GM12873 (cell line): Measurements from ENCODE around the gene TM4SF1.
A peak's percentile ranks its signal among the peaks of the same experiment; 100 is the strongest.

Source experiments
- TF ChIP-seq, protein P1 (sequence below): IDR thresholded peaks from 2 replicates; pipeline ENCODE4 v1.5.1; 2012; ENCODE audit warnings: low read depth, mild to moderate bottlenecking, moderate library complexity, low read length, control low read depth; ENCODE audit not compliant: insufficient read depth; ENCODE audit errors: missing control alignments

Gene TM4SF1

DNA sequence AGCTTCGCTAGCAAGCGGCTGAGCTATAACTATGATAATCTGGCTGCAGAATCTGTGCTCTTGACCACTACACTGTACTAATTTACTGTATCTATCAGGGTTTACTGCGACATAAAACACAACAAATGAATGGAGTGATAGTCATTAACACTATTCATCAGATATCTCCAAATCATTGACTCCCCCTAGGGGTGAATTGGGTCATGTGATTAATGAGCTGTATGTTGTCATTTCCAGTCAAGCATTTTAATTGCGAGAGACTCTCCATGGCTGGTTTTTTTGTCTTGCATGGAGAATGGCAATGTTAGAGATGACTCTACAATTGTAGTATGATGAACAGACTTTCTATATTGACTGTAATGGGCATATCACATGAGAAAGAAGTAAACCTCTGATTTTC lies 33.5 kb downstream of the TM4SF1 start:
- TF ChIP-seq, protein P1, sequence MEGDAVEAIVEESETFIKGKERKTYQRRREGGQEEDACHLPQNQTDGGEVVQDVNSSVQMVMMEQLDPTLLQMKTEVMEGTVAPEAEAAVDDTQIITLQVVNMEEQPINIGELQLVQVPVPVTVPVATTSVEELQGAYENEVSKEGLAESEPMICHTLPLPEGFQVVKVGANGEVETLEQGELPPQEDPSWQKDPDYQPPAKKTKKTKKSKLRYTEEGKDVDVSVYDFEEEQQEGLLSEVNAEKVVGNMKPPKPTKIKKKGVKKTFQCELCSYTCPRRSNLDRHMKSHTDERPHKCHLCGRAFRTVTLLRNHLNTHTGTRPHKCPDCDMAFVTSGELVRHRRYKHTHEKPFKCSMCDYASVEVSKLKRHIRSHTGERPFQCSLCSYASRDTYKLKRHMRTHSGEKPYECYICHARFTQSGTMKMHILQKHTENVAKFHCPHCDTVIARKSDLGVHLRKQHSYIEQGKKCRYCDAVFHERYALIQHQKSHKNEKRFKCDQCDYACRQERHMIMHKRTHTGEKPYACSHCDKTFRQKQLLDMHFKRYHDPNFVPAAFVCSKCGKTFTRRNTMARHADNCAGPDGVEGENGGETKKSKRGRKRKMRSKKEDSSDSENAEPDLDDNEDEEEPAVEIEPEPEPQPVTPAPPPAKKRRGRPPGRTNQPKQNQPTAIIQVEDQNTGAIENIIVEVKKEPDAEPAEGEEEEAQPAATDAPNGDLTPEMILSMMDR = peak; percentile 27

DNA sequence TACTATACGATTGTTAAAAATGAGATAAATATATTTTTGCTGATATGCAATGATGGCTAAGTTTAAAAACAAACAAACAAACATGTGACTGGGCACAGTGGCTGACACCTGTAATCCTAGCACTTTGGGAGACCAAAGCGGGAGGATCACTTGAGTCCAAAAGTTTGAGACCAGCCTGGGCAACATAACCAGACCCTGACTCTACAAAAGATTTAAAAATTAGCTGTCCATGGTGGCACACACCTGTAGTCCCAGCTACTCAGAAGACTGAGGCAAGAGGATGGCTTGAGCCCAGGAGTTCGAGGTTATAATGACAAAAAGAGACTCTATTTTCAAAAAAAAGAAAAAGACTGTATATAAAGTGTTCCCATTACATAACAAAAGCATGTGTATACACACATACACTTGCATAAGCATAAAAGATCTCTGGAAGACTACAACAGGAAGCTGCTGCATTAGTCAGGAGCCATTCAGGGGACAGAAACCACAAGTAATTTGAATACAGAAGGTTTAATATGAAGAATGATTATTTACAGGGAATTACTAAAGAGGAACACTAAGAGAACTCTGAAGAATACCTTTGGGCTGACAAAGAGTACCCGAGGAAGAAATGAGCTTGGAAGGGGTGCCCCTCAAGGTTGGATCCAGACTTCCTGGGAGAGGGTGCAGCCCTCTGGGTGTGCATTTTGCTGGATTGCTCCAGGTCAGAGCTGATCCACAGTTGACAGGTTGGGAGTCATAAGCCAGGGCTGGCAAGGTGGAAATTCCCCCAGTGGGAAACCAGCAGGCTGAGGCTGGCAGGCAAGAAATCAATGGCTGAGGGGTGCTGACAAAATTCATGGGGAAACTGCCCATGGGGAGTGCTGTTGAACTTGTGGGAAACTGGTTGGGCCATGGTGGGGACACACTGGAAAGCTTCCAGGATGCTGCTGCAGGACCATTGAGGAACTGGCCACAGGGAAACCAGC lies 34.8 kb downstream of the TM4SF1 start:
- TF ChIP-seq, protein P1 = no peak

DNA sequence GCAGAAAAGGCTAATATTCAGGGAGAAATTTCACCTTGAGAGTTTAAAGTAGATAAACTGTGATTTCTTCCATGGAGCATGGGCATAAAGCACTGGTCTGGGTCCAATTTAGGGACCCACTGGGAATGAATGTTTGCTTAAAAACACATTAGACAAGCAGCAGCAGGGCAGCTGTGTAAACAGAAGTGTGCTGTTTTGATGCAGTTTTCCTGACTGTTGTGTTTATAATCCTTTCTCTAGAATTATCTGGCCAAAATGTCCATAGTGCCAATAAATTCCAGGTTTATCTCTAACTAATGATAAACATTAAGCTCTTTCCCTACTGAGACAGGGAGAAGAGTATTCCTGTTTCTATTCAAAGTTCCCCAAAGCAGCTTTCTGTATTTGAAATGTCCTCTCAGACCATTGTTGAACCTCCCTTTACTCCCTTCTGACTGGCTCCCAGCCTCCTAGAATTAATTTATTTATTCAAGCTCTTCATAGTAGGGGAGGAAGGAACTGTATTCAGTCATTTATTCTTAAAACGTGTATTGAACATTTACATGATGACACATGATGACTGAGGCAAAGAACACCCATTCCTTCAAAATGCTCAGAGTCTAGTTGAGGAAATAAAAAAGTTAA lies 37.0 kb downstream of the TM4SF1 start:
- TF ChIP-seq, protein P1 = no peak

DNA sequence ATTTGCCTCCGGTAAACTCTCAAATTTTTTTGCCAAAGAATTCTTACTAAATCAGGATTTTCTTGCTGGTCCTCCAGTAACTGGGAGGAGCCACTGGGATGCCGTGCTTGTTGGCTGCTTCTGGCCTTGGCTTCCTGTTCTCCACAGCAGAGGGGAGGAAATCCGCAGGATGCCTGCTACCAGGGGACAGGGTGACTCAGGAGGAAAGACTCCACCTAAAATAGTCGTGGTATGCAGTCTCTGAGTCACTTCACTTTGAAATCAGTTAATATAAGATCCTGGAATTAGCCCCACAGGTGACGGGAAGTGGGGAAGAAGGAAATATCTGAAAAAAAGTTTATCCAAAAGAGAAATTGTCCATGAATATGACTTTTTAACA lies 37.5 kb downstream of the TM4SF1 start:
- TF ChIP-seq, protein P1 = no peak

DNA sequence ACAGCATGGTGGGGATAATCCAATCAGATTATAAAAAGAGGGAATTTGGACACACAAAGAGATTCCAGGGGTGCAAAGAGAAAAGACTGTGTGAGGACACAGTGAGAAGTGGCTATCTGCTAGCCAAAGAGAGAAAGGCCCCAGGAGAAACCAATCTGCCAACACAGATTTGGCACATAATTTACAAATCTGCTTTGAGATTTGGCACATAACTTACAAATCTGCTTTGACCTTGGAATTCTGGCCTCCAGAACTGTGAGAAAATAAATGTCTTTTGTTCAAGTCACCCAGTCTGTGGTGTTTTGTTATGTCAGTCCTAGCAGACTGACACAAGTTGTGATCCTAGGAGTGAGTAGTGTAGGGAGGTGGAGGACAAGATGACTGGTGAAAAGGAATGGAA lies 40.5 kb downstream of the TM4SF1 start:
- TF ChIP-seq, protein P1 = no peak

DNA sequence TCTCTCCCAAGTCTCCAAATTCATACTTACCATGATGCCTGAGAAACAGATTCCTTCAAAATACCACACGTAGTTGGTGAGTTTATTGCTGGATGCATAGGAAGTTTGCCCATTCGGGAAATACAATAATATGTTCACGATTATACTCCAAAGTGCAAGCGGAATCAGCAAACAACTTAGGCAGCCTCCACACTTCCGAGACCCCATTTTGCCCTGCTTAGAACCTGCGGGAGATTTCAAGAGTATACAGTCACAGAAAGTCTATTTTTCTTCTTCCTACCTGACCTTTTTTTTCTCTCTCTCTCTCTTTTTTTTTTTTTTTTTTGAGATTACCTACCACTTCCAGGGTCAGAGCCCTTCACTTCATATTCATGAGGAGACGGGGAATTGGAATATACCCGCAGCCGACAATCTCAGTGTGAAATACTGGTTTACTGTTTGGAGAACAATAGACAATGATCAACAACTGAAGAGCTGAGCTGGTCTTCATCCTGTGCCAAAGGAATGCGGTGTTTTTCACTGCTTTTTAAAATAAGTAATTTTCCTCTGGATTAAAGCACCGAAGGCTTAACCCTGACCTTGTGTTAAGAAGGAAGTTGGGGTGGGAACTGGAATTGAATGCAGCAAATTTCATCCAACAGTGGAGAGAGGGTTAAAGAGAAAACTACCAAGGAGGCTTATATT lies 44.1 kb downstream of the TM4SF1 start, which contains the start of gene TM4SF18:
Gene TM4SF18, minus strand, starts transcription at position 461 of the 684 bp plus-strand sequence. Its CDS starts 254 bp downstream, at position 207.
- TF ChIP-seq, protein P1 = no peak

DNA sequence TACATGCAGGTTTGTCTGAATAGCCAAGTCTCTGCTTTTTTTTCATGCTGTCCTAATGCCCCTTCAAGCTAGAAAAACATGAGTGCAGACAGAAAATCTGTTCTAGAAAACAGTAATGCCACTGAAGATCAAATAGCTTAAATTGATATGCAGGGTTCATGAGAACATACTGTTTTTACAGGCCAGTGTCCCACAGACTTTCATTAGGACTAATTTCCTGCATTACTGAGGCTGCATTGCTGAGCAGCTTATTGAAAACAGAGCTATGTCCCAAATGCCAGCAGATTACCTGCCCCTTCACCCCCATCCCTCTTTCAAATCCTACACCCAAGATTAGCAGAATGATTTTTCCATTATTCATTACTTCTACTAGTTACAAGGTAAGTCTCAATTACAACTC lies 44.7 kb downstream of the TM4SF1 start:
- TF ChIP-seq, protein P1 = no peak
